Right forelimb (tissue), 1 donor: ENCODE results near the gene ZNF593OS.

Source experiments
- DNase-seq: peaks from one replicate; pipeline ENCODE4 v3.0.0-alpha.2; 2018

ZNF593OS gene

DNA sequence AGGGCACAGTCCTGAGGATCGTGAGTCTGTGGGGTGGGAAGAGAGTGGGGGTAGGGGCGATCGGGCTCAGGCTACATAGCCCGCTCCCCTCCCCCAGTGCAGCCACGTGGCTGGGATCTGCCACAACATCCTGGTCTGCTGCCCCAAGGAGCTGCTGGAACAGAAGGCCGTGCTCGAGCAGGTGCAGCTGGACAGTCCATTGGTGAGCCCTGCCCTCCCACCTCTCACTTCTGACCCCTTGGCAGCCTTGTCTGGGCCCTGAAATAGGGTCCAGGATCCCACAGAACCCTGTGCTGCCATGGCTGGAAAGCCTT is 10.7 kb upstream of the ZNF593OS start:
- DNase-seq = no peak

DNA sequence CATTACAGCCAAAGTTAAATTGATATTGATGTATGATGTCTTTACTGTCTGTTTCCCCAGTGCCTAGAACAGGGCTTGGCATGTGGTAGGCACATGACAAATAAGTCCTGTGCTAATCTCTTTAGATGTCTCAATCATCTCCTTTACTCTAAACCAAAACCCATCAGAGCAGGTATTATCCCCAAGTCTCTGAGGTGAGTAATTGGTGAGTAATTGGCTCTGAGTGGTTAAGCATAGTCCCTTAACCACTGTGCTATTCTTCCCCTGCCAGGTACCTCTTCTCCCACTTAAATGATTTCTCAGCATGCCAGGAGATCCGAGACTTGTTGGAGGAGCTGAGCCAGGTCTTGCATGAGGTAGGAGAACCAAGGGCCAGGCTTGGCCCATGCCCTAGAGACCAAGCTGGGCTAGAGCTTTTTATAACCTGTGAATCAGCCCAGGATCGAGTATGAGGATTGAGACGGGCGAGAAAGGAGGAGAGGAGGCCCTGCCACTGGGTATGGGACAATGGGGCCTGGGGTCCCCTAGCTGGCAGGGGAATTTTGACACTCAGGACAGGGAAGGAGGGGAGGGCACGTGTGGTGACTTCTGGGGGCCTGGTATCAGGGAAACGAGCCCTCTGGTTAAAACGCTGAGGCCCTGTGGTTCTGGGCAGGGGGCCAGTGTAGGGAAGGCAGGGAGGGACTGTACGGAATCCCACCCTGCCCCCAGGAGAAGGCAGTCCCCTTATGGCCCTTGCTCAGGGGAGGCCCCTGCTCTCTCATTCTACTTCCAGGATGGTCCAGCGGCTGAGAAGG is 10.2 kb upstream of the ZNF593OS start:
- DNase-seq = no peak

DNA sequence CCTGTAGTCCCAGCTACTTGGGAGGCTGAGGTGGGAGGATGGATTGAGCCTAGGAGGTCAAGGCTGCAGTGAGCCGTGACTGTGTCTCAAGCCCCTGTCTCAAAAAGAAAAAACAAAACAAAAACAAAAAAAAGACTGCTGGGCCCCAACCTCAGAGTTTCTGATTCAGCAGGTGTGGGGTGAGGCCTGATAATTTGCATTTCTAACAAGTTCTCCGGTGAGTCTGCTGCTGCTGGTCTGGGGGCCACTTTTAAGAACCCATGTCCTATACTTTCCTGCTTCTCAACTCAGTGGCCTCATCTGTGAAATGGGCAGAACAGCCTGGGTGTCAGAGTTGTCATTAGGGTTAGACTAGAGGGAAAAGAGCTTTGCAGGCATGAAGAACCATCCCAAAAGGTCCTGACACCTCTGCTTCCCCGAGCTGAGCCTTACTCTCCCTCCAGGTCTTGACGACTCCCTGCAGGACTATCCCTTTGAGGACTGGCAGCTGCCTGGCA is 8.4 kb upstream of the ZNF593OS start:
- DNase-seq = no peak

DNA sequence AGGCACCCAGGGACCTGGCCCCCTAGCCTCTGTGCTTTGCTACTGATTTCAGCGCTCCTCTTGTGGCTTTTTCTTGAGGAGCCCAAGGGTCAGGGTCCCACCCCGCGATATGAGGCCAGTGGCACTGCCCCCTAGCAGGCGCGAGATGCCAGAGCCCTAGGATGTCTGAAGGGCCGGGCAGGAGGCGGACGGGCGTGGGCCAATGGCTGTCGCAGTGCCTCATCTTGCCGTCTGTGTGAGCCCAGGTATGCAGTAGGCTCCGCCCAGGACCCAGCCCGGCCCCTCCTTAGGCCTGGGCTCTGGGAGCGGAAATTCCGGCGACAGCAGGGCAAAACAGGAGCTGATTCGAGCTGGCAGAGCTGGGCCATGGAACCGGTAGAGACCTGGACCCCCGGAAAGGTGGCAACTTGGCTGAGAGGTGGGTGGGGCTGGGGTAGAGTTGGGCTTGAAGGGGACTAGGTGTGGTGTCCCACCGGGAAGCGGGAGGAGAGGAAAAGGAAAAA is 5.6 kb upstream of the ZNF593OS start, which contains the start of gene CNKSR1:
Gene CNKSR1 (plus strand): TSS at position 310 of the 503 bp plus-strand sequence. CDS start 57 bp downstream, at position 367.
- DNase-seq = no peak

DNA sequence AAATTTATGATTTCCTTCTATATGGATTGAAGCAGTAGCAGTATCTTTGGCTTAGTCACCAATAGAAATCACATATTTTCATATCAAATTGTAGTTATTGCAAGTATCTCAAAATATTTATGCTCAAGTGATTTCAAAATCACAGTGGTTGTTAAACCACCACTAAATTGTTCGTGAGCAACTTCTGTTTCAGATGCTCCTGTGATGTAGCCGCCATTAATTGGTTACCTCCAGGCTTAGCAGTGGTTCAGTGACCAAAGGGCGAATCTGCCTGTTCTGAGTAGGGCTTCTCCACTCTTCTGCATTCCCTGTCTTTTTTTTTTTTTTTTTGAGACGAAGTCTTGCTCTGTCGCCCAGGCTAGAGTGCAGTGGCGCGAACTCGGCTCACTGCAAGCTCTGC is 3.7 kb upstream of the ZNF593OS start:
- DNase-seq = no peak

DNA sequence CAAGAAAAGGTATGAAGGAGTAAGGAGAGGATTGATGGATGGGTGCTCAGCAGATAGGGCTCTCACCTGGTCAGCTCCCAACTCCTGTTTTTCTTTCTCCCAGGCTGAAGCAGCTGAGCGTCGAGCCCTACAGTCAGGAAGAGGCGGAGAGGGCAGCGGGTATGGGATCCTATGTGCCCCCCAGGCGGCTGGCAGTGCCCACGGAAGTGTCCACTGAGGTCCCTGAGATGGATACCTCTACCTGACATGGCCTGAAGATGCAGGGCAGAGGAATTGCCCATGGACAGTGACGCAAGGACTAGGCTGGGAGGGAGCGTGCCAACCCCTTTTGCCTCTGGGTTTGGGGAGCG is 1.2 kb downstream of the ZNF593OS start:
- DNase-seq = no peak

DNA sequence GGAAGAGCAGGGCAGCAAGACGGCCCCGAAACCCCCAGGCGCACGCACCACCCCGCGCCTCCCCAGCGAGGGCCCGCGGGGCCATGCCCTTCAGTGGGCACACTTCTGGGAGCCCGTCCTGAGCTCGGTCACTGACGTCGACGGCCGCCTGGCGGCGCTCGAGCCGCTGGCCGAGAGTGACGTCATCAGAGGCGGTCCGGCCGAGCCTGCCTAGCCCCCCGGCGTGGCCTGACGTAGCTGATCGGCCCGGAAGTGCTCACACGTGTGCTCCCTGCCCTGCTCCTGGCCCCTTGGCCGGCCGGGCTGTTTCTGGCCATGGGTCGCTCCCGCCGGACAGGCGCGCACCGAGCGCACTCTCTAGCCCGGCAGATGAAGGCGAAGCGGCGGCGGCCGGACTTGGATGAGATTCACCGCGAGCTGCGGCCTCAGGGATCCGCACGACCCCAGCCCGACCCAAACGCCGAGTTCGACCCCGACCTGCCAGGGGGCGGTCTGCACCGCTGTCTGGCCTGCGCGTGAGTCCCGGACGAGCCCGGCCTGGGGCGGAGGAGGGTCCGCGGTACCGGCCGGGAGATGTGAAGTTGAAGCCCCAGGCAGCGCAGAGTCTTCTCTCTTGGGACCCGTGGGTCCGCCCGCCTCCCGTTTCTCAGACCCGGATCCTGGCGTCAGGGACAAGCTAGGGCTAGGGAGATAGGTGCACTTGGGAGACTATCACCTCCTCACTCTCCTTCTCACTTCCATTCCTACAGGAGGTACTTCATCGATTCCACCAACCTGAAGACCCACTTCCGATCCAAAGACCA is 1.8 kb downstream of the ZNF593OS start, which contains the start of gene ZNF593:
Gene ZNF593 (plus strand): TSS at position 240 of the 803 bp plus-strand sequence. CDS start 76 bp downstream, at position 316.
- peak; percentile 94 for DNase-seq

DNA sequence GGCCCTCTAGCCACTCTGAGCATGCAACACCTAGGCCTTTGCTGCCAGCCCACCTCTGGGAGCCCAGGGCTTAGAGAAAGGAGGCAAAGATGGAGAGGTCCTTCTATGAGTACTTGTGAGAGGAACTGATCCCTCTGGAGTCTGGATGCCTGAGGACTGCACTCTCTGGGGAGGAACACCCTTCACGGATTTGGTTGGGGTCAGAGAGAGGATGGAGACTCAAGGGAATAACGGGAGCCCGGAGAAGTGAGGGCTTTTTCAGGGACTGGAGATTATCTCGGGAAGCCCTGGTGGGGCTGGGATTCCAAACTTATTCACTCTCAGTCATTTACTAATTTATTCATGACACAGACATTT is 2.5 kb downstream of the ZNF593OS start:
- DNase-seq = no peak

DNA sequence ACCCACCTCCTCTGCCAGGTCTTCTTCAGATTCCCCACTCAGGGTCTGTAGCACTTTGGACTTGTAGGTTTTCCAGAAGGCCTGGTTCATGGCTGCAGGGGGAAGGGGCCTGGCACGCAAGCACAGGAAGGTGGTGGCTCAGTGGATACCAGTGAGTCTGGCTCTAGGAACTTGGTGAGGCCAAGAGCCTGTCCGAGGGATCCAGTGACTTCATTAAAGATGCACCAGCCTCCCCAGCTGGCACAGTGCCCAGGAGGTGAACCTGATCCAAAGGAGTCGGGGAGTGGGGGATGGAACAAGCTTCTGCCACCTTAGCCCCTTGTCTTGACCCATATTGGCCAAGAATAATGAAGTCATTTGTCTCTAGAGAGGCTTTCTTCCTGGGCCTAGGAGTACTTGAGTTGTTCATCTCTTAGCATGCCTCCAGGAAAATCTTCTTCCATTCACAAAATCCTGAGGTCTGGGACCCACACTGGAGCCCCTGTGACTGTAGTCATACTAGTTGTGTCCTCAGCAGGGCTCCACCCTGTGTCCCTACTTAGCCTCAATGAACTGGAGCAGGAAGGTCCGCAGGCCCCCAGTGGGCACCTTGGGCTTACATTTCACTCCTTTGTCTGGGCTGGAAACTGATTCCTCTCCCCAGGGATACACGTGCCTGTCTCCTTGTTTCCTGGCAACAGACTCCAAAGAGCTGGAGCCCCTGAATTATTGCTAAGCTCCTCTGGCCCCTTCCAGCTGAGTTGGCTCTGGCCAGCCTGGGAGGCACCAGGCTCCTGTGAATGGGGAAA is 3.0 kb downstream of the ZNF593OS start, which contains the start of gene C1orf232:
Gene C1orf232 (minus strand): TSS at position 554 of the 788 bp plus-strand sequence. CDS start 464 bp downstream, at position 90.
- no peak for DNase-seq

DNA sequence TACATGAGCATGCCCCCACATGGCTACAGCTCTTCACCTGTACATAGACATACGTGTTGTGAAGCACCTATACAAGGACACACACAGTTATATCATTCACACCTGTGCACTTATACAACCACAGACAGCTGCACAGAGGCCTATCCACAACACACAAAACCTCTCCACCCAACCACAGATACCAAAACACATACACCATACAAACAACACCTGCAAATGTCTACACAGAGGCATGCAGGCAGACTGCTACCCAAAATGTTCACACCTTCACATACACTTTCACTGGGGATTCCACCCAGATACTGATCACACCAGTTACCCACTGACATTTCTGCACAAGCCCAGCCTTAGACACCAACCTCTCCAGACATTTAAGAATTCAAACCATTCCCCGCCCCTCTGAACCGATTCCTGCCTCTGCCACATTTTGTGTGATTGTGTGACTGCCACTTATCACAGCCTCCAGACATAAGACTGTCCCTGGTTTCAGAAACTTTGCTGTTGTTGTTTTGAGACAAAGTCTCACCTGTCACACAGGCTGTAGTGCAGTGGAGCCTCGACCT is 4.8 kb downstream of the ZNF593OS start:
- no peak for DNase-seq

DNA sequence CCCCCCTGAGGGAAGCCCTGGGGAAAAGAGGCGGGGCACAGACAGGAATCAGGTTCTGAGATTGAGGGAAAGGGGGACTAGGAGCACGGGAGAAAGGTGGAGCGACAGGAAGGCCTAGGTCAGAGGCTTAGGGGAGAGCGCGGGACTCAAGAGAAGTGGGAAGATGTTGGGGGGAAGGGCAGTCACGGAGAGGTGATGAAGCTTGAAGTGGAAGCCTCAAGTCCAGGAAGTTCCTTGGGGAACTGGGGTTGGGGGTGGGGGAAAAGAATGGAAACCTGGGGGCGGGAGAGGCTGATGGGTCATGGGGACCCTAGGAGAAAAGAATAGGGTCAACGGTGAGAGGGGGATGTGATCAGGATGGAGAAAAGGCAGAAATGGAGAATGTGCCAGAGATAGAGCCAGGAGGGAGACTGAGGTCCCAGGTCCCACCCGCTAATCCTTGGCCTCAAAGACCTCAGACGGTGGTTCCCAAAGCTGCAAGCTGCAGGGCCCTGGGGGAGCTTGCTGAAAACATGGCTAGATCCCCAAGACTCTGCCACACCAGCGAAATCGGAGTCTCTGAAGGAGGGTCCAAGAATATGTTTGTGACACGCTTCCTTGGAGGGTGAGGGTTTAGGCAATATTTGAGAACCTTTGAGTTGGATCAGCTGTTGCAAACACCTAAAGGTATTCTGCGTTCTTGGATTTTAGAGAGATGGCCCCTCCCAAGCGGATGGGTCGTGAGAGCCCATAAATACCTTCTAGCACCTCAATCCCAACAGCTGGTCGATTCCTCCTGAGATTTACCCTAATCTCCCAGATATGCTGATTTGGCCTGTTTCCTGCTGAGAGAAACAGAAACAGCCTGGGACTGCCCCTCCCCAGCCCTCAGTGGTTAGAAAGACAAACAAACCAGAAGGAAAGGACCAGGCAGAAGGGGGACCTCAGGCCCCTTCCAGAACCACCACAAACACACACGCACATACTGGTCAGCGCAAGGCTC is 6.5 kb downstream of the ZNF593OS start:
- DNase-seq = peak; percentile 35

DNA sequence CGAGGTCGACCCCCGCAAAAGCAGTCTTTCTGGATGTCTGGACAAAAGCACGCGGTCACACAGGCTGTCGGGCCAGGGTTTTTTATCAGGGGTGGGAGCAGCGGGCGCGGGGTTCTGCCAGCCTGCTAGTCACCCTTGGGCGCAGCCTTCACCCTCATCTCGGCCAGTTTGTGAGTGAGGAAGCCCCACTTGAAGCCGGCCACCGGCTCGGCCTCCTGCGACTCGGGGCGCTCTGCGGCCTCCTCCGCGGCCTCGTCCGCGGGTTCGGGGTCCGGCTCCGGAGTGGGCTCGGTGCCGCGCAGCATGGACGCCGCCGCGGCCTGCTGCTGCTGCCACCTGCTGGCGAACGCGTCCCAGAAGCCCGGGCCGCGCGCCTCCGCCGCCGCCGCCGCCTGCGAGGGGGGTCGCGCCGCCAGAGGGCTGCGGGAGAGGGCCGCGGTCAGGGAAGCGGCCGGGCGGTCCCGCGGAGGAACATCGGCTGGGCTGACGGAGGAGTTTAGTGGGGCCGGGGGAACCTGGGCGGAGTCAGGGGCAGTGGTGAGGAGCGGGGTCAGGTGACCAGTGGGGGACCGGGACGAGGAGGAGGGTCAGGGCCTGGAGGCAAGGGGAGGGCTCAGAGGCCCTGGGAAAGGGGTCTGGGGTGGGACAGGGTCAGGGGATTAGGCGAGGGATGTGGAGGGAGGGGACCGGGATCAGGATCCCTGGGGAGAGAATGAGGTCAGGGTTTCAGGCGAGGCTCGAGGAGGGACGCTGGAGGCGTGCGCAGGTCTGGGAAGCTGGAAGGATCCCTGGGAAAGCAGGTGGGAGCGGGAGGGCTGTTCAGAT is 7.4 kb downstream of the ZNF593OS start:
- DNase-seq = peak; percentile 77

DNA sequence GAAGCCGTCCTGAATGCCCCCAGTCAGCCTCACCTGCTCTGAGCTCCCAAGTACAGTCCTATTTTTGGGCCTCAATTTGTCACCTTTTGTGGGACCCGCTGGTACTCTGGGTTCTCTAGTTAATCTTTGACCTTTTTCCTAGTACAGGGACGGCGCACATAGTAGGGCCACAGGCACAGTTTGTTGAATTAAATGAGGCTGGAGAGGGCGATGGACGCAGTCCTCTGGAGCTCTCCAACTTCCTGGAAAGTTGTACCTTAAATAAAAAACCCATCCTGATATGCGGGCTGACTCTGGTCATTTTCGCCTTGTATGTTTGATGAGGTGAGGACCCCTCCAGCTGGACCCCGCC is 8.0 kb downstream of the ZNF593OS start:
- no peak for DNase-seq

DNA sequence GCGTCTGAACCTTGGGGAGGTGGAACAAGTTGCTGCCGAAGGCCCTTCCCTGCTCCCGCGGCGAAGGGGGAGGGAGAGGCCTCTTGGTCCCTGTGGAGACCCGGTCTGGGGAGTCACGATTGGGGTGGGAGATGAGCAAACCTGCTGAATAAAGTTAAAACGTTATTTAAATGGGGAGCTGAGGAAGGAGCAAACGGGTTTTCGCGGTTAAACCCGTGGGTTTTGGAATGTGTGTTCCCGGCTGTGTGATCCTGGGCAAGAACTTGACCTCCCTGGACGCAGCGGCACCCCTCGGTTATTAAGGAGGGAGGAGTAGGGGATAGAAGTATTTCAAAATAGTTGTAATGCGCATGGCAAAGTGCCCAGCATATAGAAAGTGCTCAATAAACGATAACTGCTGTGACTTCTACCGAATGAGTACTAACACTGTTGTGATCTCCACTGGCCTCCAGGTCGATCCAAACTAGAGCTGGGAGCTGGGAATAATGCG is 9.4 kb downstream of the ZNF593OS start:
- no peak for DNase-seq

DNA sequence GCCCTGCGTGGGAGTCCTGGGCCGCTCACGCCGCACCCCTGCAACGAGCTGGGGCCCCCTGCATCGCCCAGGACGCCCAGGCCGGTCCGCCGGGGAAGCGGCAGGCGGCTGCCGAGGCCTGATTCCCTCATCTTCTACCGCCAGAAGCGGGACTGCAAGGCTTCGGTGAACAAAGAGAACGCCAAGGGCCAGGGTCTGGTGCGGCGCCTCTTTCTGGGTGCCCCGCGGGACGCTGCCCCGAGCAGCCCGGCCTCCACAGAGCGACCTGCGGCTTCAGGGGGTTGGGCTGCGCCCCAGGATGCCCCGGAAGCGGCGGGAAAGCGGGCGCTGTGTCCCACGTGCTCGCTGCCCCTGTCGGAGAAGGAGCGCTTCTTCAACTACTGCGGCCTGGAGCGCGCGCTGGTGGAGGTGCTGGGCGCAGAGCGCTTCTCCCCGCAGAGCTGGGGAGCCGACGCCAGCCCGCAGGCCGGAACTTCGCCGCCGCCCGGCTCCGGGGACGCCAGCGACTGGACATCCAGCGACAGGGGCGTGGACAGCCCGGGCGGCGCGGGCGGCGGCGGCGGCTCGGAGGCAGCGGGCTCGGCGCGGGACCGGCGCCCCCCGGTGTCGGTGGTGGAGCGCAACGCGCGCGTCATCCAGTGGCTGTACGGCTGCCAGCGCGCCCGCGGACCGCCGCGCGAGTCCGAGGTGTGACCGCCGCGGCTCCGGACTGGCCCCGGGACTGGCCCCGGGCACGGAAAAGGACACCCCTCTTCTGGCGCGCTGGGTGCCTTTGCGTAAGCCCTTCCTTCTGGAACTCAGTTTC is 10.0 kb downstream of the ZNF593OS start:
- peak; percentile 78 for DNase-seq

DNA sequence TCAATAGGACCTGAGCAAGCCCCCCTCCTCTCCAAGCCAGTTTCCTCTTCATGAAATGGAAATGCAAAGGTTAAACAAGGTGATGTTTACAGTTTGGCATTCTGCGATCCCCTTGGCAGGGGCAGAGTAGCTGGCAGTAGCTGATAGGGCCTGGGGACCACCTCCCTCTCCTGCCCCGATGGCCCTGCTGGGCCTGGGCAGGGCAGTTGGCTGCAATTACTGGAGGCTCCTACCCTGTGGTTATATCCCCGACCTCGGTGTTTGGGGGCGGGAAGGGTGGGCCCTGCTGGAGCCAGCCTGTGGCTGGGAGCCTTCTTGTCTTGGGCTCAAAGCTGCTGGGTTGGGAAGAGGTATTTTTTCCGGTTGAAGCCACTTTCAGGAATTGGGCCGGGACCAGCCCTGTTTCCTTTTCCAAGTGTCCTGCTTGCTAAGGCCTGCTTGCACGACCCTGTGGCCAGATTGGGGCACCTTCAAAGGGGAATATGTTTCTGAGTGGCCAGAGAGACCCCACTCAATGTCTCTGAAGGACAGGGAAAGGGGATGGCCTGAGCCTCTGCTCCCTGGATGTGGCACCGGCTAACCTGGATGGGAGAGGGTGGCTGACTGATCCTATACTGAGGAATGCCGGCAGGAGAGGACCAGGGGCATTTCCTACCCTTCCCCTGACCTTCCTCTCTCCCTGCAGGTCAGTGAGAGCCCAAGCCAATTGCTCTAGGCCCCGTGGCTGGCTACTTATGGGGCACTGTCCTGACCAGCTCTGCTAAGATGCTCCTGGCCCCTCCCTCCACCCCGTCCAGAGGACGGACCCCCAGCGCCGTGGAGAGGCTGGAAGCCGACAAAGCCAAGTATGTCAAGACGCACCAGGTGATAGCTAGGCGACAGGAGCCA is 10.9 kb downstream of the ZNF593OS start:
- DNase-seq = no peak

DNA sequence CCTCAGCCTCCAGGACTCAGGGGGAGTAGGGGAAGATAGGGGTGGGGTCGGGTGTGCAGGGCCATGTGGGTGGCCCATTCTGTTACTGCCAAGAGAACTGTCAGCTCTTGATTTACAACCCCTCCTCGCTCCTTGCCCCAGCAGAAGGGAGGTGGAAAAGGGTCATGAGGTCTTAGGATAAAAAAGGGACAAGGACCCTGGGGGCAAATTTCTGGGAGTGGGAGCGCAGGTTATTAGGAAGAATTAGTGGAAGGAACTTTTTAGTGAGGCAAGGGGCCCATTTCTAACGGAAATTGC is 11.9 kb downstream of the ZNF593OS start:
- no peak for DNase-seq

DNA sequence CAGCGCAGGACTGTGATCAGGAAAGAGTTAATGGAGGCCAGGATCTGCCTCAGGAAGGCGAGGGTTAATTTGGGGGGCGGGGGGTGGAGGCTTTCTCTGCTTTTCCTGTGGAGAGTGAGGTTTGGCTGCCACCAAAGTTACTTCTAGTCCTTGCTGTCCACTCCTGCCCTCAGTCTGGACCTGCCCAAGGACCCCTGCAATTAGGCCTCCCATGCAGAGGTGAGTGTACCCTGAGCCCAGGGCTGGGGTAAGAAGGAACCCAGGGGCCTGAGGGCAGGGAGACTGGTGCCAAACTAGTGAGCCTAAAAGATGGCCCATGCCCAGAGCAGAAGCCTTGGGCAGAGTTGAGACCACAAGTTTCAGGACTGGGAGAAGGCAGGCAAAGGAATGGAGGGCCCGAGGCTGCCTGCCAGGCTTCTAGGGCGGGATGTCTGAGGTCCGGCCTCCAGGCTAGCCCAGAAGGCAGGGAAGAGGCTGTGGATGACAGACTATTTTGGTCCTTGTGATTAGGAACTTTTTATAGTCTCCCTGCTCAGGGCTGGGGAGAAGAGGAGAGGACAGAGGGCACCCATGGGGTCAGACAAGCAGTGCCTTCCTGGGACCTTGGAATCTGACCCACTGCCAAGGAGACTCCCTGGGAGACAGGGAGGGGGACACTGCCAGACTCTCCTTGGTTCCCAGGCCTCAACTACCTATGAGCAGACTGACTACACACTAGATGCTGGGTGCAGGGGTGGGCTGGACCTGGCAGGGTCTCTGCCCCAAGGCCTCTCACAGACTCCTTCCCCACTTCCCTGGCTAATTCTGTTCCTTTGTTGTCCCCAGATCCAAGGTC is 12.5 kb downstream of the ZNF593OS start, which contains the start of gene FAM110D:
Gene FAM110D (plus strand): TSS at position 172 of the 835 bp plus-strand sequence. CDS start 2,213 bp downstream, outside the sequence.
- no peak for DNase-seq
